HG03064 (cell line): Measurements from ENCODE around the gene SLC7A10.
"Not testable (repeated sequence)": the region's sequence is repeated elsewhere in the genome, so short reads cannot be mapped to it uniquely, and the experiment has no call there.

ENCODE experiments used
- ATAC-seq: cut with Tn5 transposase; IDR thresholded peaks from one replicate; pipeline ENCODE4 v1.9.1; 2021; ENCODE audit warnings: low read depth; ENCODE audit not compliant: unreplicated experiment

Gene SLC7A10

DNA sequence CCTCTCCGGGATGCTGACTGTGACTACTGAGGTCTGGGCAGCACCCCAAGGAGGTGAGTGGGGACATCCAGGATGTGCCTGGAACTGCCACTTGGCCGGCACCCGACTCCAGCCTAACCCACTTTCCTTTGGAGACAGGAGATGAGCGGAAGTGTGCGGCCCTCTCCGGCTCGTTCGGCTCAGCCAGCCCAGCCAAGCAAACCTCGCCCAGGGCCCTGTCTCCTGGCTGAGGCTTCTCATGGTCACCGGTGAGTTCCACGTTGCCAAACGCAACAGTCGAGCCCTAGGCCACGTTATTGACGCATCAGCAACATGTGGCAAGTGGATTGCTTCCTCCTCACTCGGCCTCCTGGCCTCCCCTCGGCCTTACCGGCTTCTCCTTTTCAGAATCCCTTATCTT lies 5.5 kb downstream of the SLC7A10 start:
- no peak for ATAC-seq

DNA sequence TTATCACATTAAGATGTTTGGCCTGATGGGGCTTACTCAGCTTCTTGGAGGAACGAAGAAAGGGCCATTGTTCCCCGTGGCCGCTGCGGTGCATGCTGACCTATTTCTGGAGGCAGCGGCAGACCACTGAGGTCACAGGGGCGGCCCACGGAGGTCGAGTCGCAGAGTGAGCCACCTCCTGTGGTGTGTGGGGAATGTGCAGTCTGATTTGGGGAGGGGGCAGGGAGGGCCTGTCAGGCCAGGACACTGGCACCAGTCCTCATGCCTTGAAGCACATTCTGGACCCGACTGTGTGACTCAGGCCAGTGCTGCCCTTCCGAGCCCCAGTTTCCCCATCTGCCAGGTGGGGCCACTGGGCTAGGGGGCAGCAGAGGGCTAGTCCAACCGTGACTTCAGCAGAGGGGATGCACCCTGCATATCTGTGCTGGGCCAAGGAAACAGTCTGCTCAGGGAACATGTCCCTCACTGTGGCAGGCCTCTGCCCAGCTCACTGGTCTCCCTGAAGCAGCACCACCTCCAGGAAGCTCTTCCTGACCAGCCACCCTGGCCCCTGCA lies 6.3 kb downstream of the SLC7A10 start:
- no peak for ATAC-seq

DNA sequence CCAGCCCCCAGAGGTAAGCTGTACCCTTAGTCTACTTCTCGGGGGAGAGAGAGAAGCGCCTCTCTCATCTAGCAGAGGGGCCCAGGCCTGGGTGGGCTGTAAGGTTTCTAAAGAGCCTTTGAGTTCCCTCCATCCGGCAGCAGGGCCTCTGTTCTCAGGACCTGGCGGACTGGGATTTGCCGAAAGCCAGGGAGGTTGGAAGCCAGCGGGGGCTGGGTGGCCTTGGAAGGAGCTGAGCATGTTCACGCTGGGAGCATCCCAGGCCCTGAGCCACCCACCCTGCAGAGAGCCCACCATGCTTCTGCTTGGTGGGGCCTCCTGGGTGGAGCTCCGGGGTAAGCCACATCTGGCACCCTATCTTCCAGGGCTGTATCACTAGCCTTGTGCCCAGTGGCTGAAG lies 7.8 kb downstream of the SLC7A10 start:
- no peak for ATAC-seq

DNA sequence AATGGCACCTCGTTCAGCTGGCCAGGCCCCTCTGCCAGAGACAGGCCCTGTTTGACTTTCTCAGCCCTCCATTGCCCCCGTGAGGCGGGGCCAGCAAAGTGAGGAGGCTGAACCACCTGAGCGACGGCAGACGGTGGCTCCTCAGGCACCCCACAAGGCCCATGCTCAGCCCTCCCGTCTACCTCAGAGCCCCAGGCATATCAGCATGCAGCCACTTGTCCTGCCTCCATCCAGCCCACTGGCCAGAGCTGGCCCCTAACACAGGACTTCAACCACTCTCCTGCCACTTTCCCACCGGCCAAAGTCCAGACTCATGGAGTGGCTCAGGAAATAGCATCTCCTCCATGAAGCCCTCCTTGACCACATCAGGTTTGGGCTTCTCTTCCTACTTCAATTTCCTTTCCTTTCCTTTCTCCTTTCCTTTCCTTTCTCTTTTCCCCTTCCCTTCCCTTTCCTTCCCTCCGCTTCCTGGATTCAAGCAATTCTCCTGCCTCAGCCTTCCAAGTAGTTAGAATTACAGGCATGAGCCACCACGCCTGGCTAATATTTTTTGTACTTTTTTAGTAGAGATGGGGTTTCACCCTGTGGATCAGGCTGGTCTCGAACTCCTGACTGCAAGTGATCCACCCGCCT lies 9.3 kb downstream of the SLC7A10 start:
- no peak for ATAC-seq

DNA sequence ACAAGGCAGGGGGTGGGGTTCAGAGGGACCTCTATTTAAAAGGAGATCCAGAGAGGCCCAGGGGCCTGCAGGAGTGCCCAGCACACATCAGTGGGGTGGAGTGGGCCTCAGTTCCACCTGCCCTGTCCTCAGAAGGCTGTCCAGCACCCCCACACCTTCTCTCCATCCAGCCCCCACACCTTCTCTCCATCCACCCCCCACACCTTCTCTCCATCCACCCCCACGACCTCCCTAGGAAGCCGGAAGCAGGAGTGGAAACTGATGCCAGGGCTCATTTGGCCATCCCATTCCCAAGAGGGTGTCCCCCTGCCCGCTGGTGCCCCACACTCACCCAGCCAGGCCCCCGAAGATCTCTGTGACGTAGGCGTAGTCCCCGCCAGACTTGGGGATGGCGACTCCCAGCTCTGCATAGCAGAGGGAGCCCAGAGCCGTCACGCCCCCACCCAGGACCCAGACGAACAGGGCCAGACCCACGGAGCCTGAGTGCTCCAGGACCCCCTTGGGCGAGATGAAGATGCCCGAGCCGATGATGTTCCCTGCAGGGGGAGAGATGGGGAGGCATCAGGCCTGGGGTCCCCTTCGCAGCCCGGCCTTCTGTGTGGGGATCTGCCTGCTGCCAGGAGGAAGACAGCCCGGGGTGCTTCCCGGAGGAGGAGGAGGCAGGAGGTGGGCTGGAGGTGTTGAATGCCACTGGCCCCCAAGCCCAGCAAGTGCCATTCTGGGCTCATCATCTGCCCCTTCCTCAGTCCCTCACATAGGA lies 10.0 kb downstream of the SLC7A10 start:
- no peak for ATAC-seq

DNA sequence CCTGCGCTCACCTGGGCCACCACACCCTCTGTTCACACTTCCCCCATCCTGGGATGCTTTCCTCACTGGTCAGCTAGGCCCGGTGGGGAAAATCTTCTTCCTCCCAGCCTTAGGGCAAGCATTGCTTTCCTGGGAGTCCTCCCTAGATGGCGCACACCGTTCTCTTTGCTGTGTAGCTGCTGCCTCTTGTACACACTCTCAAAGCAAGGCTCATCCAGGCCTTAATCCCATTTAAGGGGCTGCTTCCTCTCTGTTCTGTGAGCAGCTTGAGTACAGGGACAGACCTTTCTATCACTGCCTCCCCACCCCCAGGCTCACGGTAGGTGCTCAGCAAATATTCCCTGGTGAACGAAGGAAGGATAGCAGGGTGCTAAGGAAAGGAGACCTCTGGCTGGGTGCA lies 11.1 kb downstream of the SLC7A10 start:
- no peak for ATAC-seq

DNA sequence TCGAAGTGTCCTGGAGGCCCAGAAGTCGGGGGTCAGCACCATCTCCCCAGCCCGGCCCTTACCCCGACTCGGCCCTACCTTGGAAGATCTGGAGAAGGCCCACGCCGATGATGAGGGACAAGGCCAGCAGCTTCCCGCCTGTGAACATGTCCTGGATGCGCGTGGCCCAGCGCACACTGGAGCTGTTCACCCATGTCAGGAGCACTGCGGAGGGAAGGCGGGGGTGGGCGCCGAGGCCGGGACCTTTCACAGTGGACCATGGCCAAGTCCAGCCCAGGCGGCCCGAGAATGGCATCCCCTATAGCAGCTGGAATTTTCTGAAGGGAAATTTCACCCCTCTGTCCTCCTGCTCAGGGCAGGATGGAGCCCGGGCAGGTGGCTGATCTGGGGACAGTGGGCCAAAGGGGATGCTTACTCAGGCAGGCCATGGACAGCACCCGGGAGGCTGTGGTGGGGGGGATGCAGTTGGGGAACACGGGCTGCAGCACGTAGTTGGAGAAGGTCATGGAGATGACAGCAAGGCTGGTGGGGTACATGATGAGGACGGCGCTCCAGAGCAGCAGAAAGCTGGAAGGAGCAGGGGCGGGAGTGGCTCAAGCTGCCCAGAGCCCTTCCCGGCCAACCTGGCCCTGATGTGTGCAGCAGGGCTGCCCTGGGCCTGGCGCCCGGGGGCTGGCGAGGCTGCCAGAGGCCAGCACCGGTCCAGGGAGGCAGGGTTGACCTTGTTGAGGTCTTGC lies 13.0 kb downstream of the SLC7A10 start:
- no peak for ATAC-seq

DNA sequence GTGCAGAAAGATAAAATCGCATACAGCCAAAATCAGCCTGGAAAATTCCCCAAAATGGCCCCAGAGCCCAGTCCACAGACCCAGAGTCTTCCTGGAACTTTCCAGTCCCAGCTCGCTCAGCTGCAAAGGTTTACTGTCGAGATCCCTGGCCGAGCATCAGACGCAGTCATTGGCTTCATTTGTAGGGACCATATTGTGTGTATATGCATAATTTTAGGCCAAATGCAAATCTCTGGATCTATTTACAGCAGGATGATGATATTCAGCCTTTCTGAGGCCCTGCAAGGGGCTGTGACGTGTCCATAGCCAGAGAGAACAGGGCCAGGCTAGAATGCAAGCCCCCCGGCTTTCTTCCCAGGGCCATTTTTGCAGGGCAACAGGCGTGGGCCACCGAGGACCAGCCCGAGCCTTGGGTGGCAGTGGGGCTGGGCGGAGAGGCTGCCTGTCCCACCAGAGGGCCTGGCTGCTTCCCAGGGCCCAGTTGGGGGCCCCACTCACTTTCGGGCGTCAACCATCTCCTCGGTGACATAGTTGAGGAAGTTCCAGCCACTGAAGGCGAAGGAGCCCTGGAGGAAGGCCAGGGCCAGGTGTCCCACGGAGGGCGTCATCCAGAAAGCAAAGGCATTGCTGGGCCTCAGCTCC lies 13.7 kb downstream of the SLC7A10 start:
- no peak for ATAC-seq

DNA sequence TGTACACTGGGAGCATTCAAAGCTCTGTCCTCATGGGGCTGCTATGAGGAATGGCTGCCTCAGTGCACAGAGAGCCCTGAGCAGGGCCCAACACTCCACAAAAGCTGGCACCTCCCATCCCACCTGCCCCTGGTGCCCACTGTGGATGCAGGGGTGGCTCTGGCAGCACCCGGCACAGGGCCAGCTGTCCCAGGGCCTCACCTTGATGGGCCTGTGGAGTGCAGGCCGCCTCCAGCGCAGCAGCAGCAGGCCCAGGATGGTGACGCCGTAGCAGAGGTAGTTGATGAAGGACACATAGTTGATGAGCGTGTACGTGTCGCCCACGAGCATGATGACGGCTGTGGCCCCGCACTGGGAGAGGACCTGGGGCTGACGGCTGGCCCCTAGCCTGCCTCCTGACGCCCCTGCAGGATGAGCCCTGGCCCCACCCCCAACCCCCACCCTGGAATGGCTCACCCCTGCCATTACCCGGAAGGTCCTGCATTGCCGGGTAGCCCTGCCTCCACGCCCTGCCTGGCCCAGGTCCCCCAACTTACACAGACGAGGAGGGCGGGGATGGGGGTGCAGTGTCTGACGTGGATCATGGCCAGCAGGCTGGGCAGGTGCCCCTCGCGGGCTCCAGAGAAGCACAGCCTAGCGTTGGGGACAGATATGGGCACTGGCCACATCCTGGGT lies 15.2 kb downstream of the SLC7A10 start:
- ATAC-seq = no peak

DNA sequence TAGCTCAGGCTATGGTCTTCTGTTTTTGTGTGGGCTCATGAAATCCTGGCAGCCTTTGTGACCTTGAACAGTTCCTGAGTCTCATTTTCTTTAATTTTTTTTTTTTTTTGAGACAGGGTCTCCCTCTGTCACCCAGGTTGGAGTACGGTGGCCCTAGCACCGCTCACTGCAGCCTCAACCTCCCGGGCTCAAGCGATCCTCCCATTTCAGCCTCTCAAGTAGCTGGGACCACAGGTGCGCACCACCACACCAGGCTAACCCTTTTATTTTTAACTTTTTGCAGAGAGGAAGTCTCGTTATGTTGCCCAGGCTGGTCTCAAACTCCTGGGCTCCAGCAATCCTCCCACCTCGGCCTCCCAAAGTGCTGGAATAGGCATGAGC lies 15.8 kb downstream of the SLC7A10 start:
- not testable (repeated sequence) for ATAC-seq

DNA sequence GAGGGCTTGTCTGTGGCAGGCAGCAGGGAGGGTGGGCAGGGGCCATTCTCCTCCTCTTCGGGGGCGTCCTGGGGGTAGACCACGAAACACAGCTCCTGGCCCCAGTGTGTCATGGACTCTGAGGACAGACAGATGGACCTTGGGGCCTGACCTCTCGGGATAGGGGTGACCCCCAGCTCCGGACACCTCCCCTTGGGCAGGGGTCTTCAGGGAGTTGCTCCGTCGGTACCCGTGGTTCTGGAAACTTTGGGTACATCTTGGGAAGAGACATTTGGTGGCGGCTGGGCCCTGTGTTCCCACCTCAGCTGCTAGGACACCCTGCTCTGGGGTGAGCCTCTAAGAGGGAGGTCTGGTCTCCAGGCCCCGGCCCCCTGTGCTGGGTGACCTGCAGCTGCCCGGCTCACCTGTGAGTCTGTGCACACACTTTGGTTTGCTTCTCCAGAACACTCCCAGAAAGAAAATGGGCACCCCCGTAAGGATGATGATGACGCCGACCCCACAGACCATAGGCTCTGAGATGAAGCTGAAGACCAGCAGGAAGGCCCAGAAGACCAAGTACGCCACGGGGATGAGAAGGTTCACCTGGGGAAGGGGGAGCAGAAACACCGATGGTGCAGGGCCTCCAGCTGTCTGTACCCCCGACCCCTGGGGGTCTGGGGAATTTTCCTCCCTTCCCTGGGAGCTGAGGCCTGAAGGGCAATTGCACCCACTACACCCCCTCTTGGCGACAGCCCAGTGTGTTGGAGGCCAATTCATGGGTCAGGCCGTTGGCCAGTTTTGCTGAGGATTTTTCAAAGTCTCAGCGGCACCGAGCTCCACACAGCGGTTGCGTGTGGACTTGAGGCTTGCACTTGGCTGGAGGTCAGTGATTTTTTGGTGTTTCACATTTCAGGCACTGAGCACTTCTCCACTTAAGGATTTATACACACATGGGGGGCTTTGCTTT lies 16.5 kb downstream of the SLC7A10 start:
- ATAC-seq = no peak

DNA sequence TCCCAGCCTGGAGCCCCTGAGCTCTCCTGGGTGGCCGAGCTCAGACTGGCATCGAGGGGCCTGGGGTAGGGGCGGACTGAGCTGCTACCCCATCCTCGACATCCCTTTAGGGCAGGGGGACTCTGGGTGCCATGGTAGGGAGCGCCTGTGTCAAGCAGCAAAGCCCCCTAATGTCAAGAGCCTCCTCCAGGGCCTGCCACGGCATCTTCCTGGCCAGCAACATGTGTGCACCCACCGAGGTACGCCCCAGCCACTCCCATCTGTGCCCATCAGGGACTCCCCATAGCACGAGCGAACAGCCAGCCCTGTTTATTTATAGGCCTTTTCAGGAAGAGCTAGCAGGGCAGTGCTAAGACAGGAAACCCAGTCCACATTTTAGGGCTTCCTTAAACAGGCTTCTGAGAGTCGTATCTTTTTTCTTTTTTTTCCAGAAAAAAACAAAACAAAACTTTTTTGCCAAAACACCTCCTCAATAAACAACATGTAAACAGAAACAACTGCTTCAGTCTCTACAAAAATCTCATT lies 17.2 kb downstream of the SLC7A10 start:
- ATAC-seq = no peak

DNA sequence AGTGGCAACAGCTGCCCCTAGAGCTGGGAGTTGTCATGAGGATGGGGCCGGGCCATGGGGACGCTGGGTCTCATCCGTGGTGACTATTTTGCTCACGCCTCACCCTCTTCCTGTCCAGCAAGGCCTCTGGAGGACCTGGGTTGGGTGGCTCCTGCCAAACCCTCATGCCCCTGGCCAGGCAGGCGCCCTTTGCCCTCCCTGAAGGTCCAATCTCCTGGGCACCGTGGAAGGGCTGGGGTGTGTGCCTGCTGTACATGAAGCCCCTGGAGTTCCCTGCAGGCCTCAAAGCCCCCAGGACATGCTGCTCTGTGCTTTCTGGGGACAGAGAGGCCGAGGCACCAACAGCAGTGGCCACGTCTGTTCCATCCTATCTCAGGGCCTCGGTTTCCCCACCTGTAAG lies 17.7 kb downstream of the SLC7A10 start:
- no peak for ATAC-seq

DNA sequence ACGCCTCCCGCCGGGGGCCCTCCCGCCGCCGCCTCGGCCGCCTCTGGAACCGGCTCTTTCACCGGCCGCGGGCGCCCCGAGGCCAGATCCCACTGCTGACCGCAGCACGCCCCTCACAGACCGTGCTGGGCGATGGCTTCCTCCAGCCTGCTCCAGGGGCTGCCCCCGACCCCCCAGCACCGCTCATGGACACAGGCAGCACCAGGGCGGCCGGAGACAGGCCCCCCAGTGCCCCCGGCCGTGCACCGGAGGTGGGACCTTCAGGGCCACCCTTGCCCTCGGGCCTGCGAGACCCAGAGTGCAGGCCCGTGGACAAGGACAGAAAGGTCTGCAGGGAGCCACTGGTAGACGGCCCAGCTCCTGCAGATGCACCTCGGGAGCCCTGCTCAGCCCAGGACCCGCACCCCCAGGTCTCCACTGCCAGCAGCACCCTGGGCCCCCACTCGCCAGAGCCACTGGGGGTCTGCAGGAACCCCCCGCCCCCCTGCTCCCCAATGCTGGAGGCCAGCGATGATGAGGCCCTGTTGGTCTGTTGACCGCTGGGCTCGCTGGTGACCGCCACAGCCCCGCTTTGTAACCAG lies 18.5 kb downstream of the SLC7A10 start:
- ATAC-seq = no peak

DNA sequence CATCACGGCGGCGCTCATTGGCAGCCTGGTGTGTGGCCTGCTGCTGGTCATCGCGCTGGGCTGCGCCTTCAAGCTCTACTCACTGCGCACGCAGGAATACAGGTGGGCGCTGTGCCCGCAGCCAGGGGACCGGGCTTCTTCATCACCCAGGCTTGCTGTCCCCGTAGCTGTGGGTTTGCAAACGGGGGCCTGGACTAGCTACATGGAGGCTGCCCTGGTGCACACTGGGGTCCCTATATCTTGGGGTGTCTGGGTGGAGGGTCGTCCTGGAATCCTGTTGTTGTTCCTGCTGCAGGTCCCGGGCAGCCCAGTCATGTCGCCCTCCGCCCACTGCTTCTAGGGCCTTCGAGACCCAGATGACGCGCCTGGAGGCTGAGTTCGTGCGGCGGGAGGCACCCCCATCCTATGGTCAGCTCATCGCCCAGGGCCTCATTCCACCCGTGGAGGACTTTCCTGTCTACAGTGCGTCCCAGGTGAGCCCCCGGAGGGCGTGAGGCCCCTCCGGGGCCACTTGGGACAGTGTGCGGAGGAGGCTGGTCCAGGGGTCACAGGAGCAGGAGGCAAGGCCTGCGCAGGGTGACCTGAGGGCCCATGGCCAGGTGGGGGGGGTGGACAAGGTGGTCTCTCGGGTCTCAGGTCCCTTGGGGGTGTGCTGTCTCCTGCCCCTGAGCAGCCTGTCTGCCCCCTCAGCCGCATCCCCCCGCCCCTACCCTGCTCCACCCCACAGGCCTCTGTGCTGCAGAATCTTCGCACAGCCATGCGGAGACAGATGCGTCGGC lies 19.2 kb downstream of the SLC7A10 start:
- no peak for ATAC-seq

DNA sequence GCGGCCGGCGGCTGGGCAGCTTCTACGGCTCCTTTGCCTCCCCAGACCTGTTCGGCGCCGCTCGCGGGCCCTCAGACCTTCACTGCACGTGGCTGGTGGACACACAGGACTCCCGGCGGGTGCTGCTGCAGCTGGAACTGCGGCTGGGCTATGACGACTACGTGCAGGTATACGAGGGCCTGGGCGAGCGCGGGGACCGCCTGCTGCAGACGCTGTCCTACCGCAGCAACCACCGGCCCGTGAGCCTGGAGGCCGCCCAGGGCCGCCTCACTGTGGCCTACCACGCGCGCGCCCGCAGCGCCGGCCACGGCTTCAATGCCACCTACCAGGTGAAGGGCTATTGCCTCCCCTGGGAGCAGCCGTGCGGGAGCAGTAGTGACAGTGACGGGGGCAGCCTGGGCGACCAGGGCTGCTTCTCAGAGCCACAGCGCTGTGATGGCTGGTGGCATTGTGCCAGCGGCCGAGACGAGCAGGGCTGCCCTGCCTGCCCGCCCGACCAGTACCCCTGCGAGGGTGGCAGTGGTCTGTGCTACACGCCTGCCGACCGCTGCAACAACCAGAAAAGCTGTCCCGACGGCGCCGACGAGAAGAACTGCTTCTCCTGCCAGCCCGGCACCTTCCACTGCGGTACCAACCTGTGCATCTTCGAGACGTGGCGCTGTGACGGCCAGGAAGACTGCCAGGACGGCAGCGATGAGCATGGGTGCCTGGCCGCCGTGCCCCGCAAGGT lies 20.0 kb downstream of the SLC7A10 start:
- ATAC-seq = no peak

DNA sequence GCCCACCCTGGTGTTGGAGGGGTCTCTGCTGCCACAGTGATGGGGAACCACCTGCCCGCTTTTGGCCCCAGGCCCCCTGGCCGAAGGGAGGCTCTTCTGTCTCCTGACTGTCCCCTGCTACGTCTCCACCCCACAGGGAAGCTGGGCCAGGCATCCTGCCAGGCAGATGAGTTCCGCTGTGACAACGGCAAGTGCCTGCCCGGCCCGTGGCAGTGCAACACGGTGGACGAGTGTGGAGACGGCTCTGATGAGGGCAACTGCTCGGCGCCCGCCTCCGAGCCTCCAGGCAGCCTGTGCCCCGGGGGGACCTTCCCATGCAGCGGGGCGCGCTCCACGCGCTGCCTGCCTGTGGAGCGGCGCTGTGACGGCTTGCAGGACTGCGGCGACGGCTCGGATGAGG lies 20.5 kb downstream of the SLC7A10 start:
- no peak for ATAC-seq
